A673 (cell line): ENCODE data around the gene B4GALT6. TPM values are rescaled to one million over a fixed set of nuclear protein-coding genes. Genes with fewer than 3 reads are reported as not detected.

Experiments used
- BruUV-seq: library from RNA; stranded (reverse); fragments of 400-500 nt; replicated peaks from 2 replicates; lab custom pipeline; 2021; lab: Mats Ljungman, UMichigan
- CTCF ChIA-PET: fragments of 300-600 bp; sonication (Branson Sonifier 250); formaldehyde crosslinking; loops from one replicate; lab custom pipeline; 2022; ENCODE audit warnings: antibody characterized with exemption; lab: Charles Lee
- POLR2A ChIA-PET: fragments of 300-600 bp; sonication (Branson Sonifier 250); formaldehyde crosslinking; loops from one replicate; lab custom pipeline; 2022; ENCODE audit warnings: antibody characterized with exemption; ENCODE audit not compliant: low non-redundant PET; lab: Charles Lee
- DNase-seq: peaks from one replicate; pipeline ENCODE4 v3.0.0-alpha.2; 2015; ENCODE audit warnings: low spot score
- H3K27ac ChIP-seq: fragments of 200-600 bp; sonication (generic); 2 replicates; pipeline ENCODE4 v1.5.1; 2016; ENCODE audit warnings: mixed run types, low read depth, mild to moderate bottlenecking, mixed read lengths, antibody characterized with exemption, low read length; ENCODE audit not compliant: poor library complexity, severe bottlenecking
- H3K27me3 ChIP-seq: fragments of 200-600 bp; sonication (generic); replicated peaks from 2 replicates; pipeline ENCODE4 v1.6.1; 2017; ENCODE audit warnings: mixed run types, low read depth, mild to moderate bottlenecking, mixed read lengths, antibody characterized with exemption, low read length; ENCODE audit not compliant: insufficient read depth, poor library complexity
- H3K36me3 ChIP-seq: fragments of 200-600 bp; sonication (generic); 2 replicates; pipeline ENCODE4 v1.6.1; 2016; ENCODE audit warnings: mixed run types, mild to moderate bottlenecking, mixed read lengths, antibody characterized with exemption, low read length; ENCODE audit not compliant: insufficient read depth, poor library complexity, severe bottlenecking
- H3K4me1 ChIP-seq: fragments of 200-600 bp; sonication (generic); 2 replicates; pipeline ENCODE4 v1.6.1; 2017; ENCODE audit warnings: mixed run types, mild to moderate bottlenecking, mixed read lengths, antibody characterized with exemption, low read length; ENCODE audit not compliant: insufficient read depth, poor library complexity, severe bottlenecking
- H3K4me3 ChIP-seq: fragments of 200-600 bp; sonication (generic); 2 replicates; pipeline ENCODE4 v1.5.1; 2016; ENCODE audit warnings: low read depth, mixed run types, mild to moderate bottlenecking, mixed read lengths, low read length; ENCODE audit not compliant: poor library complexity, severe bottlenecking
- H3K9me3 ChIP-seq: fragments of 200-600 bp; sonication (generic); 2 replicates; pipeline ENCODE4 v1.6.1; 2016; ENCODE audit warnings: mixed run types, low read depth, mild to moderate bottlenecking, mixed read lengths, antibody characterized with exemption, low read length; ENCODE audit not compliant: poor library complexity, severe bottlenecking
- EZH2 ChIP-seq: fragments of 200-600 bp; sonication (generic); IDR thresholded peaks from 2 replicates; pipeline ENCODE4 v1.6.1; 2017; ENCODE audit warnings: borderline replicate concordance, low read depth, mild to moderate bottlenecking, mixed read lengths, antibody characterized with exemption, low read length; ENCODE audit not compliant: poor library complexity, severe bottlenecking
- intact Hi-C: fragments of 100-400 bp; cut with micrococcal nuclease; formaldehyde crosslinking; loops from one replicate; pipeline ENCODE4 v1.10.0; 2022; ENCODE audit not compliant: unreplicated experiment
- total RNA-seq: library from RNA; stranded (reverse); gene quantifications from 2 replicates; pipeline ENCODE4 v1.2.3, GENCODE V29; 2021
- TF ChIP-seq, protein P1 (sequence below): fragments of 300-800, 200-600 bp; sonication (generic); conservative IDR thresholded peaks from 2 replicates; pipeline ENCODE4 v1.5.1; 2017; ENCODE audit warnings: low read depth, mild to moderate bottlenecking, antibody characterized with exemption, low read length, moderate library complexity, mixed read lengths

Gene B4GALT6
- total RNA-seq, 1 experiment from 2014 or later = 6.0 TPM

DNA sequence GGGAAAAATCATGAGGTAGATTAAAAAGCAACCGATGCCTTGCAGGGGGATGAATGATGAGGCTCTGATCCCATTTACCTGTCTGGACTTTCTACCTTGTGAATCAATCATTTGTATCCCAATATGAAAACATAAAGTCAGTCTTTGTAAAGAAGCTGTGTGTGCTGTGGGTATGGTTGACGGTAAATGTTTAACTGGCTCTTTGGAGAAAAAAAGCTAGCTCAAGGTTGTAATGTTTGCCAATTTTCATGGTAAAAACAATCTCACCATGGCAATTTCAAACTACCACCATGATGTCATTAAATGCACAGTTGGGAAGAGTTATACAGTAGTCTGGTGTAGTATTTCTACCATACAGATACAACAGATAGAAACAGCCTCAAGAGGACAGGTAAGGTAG is 78.1 kb downstream of the B4GALT6 start:
- Histone ChIP-seq H3K4me1 (no peaks in the 10 kb centered on the region), H3K4me3 (no peak overlapping the region), H3K9me3 (no peaks in the 10 kb centered on the region), H3K27me3 (no peaks in the 10 kb centered on the region), H3K36me3 (no peaks in the 10 kb centered on the region), H3K27ac (no peak overlapping the region)
- no TSS peak for BruUV-seq
- POLR2A ChIA-PET = no interaction called here
- TF ChIP-seq, protein P1, sequence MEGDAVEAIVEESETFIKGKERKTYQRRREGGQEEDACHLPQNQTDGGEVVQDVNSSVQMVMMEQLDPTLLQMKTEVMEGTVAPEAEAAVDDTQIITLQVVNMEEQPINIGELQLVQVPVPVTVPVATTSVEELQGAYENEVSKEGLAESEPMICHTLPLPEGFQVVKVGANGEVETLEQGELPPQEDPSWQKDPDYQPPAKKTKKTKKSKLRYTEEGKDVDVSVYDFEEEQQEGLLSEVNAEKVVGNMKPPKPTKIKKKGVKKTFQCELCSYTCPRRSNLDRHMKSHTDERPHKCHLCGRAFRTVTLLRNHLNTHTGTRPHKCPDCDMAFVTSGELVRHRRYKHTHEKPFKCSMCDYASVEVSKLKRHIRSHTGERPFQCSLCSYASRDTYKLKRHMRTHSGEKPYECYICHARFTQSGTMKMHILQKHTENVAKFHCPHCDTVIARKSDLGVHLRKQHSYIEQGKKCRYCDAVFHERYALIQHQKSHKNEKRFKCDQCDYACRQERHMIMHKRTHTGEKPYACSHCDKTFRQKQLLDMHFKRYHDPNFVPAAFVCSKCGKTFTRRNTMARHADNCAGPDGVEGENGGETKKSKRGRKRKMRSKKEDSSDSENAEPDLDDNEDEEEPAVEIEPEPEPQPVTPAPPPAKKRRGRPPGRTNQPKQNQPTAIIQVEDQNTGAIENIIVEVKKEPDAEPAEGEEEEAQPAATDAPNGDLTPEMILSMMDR = no peak
- TF ChIP-seq EZH2 = no peak
- intact Hi-C loops = no loop called here
- no peak for DNase-seq
- CTCF ChIA-PET = no interaction called here

DNA sequence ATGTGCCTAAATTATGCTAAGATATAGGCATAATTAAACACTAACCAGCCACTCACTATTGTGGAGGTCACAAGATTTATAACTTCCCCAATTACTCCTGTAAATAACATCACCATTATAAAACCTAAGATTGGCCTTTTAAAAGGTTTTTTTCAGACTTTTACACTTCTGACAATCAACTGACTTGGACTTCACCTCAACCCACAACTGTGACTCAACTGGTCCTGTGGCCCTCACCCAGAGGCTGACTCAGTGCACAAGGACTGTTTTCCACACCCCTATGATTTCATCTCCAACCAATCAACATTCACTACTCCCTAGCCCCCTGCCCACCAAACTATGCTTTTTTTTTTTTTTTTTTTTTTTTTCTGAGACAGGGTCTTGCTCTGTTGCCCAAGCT is 81.1 kb downstream of the B4GALT6 start:
- no peak for DNase-seq
- no peak for TF ChIP-seq EZH2
- TF ChIP-seq, protein P1 = no peak
- H3K4me1 ChIP-seq = no peaks in the 10 kb centered on the region
- BruUV-seq = no TSS peak
- ChIA-PET POLR2A (no interaction called here), CTCF (no interaction called here)
- H3K9me3 ChIP-seq = no peaks in the 10 kb centered on the region
- no peak overlapping the region for H3K27ac ChIP-seq
- no peaks in the 10 kb centered on the region for H3K27me3 ChIP-seq
- no peaks in the 10 kb centered on the region for H3K36me3 ChIP-seq
- no peak overlapping the region for H3K4me3 ChIP-seq
- intact Hi-C loops = no loop called here

DNA sequence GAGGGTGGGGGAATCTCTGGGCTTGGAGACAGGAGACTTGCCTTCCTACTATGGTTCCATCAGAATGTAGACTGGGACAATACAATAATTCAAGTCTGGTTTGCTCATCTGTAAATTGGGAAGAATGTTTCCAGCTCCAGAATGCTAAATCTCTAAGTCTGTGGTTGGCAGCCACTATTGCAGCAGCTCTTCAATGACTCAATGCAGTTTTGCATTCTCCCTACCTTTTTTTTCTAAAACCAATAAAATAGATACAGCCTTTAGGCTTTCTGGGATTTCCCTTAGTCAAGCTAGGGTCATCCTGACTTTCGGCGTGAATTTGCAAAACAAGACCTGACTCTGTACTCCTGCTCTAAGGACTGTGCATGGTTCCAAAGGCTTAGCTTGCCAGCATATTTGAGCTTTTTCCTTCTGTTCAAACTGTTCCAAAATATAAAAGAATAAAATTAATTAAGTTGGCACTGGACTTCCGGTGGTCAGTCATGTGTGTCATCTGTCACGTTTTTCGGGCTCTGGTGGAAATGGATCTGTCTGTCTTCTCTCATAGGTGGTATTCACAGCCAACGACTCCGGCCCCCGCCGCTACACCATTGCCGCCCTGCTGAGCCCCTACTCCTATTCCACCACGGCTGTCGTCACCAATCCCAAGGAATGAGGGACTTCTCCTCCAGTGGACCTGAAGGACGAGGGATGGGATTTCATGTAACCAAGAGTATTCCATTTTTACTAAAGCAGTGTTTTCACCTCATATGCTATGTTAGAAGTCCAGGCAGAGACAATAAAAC is 86.2 kb downstream of the B4GALT6 start:
- Histone ChIP-seq H3K9me3 (no peaks in the 10 kb centered on the region), H3K36me3 (no peaks in the 10 kb centered on the region), H3K4me1 (no peaks in the 10 kb centered on the region), H3K27ac (no peak overlapping the region), H3K27me3 (no peaks in the 10 kb centered on the region), H3K4me3 (no peak overlapping the region)
- TF ChIP-seq EZH2 = no peak
- TF ChIP-seq, protein P1 = no peak
- ChIA-PET CTCF (no interaction called here), POLR2A (no interaction called here)
- DNase-seq = no peak
- no TSS peak for BruUV-seq
- intact Hi-C loops = no loop called here
